NCI-H1694 treated with DMSO at 0.1 percent for 48 hours (cell line): ENCODE measurements around the gene ADGRB3.

Experiments
- DNase-seq: peaks from one replicate; lab custom pipeline; 2025; lab: John Stamatoyannopoulos, UW

The ADGRB3 gene

DNA sequence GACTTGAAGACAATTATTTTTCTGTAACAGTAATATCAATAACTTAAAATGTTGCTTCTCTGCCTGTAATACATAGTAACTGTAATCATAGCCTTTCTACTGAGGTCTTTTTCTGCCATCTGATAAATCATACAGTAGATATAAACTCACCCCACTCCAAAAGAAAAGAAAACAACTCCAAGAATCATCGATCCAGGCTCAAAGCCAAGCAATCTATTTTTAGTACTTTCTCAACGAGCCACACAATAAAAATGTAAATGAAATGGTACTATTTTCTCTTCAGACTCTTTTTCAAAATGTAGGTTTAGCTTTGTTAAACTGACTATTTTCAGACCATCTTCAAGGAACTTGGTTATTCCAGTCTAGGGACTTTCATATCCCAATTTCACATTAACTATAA is 493.3 kb downstream of the ADGRB3 start:
- no peak for DNase-seq

DNA sequence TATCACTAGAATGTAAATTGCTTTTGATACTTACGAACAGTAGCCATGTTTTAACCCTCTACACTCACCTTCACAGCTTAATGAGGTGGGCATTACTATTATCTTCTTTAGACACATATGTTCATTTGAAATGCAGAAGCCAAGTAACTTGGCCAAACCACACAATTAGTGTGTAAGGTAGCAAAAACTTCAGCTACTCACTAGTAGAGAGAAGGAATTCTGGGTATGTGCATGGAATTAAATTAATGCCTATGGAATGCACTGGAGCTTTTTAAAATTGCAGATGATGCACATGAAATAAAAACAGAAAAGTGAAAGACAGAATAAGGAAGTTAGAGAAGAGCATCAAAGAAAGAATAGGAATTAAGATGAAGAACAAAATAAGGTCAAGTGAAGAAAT is 494.0 kb downstream of the ADGRB3 start:
- no peak for DNase-seq

DNA sequence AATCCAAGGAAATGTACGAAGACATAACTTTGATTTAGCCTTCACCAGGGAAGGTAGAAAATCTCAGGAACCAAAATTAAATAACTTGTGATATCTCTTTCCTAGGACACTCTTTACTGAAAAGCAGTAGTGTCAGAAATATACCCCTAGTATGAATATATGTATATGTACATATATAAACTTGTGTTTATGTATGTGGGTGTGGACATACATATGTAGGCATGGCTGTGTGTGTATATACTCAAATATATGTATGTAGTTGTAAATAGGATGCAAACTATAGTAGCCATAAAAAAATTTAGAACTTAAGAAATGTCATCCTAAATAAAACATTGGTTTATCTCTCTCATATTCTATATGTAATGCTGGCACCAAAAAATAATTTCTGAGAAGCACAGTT is 500.8 kb downstream of the ADGRB3 start:
- no peak for DNase-seq

DNA sequence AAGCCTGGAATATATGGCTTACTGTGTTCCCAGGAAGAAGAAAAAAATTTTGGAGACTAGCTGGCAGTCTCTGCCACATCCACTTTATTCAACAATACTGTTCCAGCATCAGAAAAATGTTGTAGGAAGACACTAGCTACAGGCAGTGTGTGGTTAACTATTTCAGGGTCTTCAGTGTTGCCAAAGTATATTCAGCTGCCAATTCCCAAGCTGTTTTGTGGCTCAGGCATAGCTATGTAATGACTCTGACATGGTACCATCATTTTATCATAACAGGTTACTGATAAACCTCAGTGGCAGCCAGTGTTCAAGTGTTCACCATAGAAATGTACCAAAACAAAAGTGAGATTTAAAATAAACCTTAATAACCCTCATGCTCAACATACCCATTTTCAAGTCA is 503.1 kb downstream of the ADGRB3 start:
- DNase-seq, result no peak

DNA sequence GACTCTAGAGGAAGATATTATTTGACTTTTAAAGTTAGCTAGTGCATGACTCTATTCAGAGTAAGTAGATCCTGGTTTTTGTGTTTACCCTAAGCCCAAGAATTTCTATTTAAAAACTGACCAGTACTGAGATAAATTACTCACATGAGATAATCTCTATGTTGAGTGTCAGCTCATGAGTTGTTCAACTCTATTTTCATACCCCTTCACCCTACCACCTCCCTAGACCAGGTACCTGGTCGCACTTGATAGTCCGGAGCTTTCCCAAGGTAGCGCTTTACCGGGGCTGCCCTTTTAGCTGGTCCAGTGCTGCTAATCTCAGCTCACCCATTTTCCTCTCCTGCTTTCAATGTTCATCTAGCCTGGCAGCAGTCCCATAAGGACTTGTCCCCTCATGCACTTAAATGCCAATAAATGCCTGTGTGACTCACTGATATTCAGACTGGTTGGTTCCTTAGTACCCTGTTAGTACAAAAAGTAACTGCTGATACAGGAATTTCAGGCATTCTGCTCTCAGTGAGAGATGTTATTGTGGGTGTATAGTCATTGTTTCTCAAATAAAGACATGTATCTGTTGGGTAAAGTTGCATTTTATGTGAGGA is 503.9 kb downstream of the ADGRB3 start:
- DNase-seq, result no peak

DNA sequence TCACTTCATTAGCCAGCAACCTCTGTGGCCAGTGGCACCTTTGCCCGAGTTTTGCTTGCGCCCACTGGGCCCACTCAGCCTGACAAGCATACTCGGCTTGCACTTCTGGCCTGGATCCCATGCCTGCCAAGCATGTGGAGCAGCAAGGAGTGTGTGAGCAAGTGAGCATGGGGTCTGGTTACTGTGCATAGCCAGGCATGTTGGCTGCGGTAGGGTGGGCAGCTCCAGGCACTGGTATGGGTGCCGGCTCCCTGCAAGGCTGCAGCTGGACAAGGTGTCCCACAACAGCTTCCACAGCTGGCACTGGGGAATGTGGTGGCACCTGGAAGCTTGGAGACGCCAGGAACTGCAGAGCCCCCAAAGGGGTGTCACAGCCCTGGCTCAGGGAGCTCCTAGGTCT is 510.0 kb downstream of the ADGRB3 start:
- DNase-seq, result no peak

DNA sequence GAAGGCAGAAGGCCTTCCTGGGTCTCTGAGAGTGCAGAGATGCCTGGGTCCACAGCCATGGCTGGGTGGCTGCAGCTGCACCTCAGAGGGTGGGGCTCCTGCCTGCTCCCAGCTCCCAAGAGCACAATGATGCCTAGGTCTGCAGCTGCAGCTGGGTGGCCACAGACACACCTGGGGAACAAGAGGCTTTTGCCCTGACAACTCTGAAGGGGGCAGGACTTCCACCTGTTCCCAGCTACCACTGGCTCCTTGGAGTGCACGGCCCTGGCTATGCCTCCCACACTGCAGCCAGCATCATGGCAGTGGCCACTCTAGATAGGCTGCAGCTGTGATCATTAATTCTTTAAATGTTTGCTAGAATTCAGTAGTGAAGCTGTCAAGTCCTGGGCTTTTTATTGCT is 511.3 kb downstream of the ADGRB3 start:
- no peak for DNase-seq

DNA sequence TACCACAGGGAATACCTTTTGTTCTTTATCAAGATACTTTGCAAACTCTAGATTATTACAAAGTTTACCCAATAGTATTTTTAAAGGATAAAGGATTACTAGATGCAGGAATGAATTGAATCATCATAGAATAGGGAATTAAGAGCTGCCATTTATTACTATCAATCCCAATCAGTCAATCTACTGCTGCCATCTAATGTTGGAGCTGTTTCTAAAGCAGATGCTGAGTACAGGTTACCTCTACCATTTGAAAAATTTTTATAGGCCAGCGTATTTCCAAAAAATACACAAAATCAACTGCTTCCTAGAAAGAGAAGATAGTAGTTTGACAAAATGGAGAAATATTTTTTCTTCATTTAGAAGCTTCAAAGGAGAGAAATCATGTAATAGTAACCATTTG is 520.4 kb downstream of the ADGRB3 start:
- no peak for DNase-seq

DNA sequence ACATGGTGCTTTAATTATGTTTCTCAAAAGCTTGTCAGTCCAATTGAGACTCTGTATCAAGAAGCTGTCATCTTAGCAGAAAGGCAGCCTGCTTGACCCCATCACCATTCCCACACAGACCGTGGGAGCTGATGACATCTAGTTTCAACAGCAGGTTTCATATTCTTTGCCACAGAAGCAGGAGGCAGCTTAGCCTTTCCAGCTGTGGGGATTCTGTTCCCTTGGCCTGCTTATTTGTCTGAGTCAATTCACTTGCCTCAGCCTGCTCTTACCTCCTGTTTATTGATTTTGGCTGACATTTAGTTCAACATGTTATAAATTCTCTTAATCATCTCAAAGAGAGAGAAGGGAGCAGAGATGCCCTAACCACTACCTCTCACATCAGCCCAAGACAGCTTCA is 527.7 kb downstream of the ADGRB3 start:
- DNase-seq, result no peak

DNA sequence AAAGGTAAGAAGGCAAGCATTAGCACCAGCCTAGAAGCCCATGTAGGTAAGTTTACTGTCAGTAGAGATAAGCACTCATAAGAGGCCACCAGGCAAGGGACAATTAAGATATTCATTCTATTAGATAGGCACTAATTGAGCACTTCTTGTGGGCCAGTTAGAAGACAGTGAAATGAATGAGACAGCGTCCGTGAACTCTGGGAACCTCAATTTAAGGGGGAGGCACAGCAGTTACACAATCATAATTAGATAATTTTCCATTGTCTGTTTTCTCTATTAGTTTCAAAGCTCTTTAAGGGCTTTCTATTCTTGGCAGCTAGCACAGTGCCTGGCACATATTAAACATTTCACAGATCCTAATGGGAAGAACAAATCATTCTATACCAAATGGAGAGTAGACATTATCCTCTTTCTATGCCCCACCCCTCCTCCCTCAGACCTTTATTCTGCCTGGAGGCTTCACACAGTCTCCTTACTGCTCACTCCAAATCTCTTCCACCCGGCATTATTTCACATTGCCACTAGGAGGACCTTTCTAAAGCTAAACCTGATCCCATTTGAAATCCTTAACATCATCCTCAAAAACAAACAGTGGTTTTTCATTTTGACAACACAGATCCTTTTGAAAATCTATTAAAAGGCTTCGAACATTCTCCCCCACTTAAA is 529.6 kb downstream of the ADGRB3 start:
- DNase-seq, result no peak

DNA sequence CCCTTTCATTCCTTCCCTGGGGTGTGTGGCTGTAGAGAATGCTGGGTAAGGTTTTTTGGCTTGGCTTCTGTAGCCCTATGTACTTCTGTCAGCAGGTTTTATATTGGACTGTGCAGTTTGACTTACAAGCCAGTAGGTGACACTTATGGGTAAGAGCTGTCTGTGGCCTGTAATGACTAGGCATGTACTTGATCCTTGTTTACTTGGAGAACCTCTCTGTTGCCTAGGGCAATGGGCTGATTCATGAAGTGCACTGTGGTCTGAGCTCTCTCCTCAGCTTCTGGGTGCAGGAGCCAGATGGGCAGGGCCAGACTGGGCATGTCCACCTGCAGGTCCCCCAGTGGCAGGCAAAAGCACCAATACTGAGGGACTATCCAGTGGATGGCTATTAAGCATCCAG is 544.6 kb downstream of the ADGRB3 start:
- no peak for DNase-seq

DNA sequence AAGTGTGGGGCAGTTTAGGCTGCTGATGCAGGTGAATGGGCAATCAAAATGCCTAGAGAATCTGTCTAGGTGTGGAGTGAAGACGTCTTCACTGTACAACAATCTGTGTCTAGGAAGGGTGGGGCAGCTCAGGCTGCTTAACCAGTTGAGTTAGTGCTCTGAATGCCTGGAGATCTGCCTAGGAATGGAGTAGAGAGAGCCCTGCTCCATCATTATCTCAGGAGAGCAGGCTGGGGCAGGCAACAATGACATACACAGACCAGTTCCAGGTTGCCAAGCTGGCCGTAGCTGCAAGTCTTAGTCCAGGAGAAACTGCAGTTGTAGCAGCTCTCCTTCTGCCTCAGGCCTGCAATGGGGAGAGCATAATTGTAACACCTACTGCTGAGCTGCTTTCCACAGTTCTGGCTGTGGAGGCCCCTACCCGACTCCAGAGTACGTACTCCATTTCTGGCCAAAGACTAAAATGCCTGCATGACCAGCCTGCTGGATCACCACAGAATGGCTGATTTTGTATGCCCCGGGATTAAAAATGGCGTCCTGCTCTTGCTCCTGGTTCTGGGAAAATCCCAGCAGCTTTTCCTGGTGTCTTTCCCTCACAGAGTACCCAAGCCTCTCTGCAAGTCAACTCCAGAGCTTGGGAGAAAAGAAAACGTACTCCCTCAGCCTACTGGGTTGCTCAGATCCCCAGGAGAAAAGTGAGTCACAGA is 545.4 kb downstream of the ADGRB3 start:
- DNase-seq, result no peak

DNA sequence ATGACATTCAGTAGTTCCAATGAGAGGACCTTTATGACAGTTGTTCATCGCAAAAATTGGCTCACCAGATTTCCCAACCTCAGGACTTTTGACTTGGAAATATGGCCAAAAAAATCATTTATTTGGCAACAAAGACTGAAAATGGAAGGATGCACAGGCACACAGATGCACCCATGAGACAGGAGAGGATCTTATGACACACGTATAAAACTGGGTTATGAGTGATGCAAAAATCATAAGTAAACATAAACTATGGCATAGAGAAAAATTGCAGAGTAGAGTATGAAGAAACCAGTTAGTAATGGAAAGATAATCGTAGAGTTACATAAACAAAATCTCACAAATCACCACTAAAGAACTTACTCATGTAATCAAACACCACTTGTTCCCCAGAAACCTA is 546.9 kb downstream of the ADGRB3 start:
- DNase-seq, result no peak

DNA sequence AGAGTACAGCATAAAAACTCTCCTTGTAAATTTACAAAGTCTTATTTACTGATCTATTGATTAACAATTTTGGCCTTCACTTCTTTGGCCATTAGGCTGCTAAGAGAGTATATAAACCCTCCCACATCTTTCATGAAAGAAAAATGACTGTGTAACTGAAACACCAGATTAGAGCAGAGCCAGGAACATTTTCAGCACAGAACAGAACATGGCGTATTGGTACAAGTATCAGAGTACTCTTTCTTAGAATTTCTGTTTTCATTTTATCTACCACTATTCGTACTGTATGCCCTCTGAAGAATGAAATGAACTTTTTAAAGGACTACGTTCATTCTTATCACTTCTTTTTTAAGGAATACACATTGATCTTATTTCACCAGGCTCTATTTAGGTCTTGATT is 550.2 kb downstream of the ADGRB3 start:
- DNase-seq, result no peak

DNA sequence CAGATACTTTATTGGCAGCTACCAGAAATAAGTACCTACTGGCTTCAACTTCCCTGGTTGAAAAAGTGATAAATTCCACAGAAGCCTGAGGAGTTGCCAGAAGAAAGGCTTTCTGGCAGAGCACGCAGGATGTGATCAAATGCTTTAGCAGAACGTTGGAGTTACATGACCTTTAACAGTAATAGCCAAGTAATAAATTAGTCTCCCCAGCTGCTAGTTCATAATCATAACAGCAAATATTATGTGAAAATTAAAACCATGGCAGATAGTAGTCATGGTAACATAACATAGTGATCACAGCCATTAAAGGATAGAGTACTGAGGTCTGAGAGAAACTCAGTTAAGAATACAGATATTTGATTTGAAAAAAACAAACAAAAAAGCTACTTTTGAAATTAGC is 567.7 kb downstream of the ADGRB3 start:
- no peak for DNase-seq

DNA sequence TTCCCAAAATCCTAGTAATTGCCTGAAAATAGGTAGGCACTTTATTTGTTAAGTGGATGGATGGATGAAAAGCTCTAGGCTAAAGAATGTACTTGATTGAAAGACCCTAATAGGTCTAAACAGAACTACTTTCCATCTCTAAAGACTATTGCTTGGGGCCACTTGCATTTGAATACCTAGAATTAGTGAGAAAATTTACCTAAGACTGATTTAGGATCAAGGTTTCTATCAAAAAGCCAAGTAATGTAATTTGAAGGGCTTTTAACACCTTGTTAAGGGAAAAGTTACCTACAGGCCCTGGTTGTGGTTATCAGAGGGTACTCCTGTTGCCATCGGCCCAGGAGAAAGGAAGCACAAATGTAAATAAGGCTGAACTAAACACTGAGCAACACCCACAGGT is 581.0 kb downstream of the ADGRB3 start:
- no peak for DNase-seq

DNA sequence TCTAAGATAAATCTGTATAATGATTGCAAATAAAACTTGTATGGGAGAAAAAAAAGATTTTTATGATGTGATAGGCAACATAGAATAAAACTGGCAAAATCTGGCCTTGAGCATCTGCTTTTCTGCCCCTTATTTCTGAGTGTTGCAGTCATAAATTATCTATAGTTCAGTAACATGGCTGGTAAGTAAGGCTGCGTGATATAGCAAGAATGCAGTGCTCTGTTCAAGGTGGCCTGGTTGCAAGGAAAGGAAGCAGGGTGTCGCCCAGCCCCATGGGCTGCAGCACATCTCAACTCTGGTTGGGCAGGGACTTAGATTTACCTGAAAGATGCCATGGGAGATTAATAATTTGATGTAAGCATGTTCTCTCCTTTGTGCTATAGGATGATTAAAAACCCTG is 582.3 kb downstream of the ADGRB3 start:
- DNase-seq, result no peak

DNA sequence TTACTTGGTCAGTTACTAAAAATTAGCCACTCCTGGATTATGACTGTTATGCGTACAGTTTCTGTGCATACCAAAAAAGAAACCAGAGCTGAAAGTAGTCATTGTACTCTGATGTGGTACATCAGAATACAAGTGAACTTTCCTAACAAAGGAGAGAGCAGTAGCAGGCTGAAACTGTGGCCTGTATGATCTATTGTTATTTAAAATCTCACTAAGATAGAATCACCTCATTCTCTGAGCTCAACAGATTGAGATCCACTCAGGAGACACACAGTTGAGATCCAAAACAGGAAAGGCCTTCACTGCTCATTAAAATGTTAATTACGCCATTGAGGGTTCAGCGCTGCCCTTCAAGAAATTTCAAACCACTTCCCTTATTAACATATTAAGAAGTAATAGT is 585.3 kb downstream of the ADGRB3 start:
- no peak for DNase-seq

DNA sequence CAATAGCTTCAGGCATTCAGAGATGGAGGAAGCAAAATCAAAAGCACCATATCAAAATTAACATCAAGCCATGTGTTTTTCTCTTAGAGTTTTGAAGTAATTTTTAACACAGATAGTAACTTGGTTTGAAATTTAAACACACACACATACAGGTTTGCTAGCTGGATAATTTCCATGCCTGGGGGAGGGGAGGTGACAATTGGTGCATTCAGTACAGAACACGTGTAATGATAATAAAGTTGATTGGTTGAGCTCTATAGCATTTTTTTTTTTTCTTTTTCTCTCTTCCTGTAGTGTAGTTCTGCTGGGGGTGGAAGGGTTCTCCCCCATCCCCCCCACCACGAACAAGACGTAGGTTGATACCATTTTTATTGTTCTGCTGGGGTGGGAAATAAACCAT is 596.9 kb downstream of the ADGRB3 start:
- no peak for DNase-seq

DNA sequence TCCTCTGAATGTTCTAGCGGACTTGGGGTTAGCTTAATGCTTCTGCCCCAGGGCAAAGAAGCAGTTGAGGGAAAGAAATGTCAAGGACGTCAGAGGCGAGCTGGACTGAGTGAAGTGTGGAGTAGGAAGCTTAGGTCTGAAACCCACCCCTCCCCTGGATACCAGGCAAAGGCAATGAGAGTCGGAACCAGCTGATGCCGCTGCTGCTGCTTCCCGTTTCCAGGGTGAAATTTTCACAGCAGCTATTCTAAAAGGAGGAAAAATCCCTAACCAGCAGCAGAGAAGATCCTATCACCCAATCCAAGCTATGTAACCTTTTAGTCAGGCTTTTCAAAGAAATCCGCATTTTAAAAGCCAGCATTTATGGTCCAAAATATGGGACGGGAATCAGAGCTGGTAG is 597.4 kb downstream of the ADGRB3 start:
- no peak for DNase-seq

DNA sequence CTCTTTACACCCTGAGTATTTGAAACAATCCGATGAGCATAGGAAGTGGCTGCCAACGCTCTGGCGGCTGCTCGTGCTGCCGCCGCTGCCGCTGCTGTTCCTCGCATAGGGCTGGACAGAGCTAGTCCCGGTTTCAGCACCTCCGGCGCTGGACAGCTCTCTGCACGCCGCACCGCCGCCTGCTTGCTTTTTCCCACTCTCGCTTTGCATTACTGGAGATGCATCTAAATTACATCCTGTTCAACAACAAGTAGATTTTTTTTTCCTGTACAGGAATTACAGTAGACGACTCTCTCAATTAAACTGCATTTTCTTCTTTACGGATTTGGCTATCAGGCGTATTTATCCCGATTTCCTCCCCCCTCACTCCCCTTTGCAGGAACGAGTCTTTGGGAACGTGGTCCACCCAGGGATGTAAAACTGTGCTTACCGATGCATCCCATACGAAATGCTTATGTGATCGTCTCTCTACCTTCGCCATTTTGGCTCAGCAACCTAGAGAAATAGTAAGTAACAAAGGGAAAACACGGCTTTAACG is 597.9 kb downstream of the ADGRB3 start:
- DNase-seq, result no peak

DNA sequence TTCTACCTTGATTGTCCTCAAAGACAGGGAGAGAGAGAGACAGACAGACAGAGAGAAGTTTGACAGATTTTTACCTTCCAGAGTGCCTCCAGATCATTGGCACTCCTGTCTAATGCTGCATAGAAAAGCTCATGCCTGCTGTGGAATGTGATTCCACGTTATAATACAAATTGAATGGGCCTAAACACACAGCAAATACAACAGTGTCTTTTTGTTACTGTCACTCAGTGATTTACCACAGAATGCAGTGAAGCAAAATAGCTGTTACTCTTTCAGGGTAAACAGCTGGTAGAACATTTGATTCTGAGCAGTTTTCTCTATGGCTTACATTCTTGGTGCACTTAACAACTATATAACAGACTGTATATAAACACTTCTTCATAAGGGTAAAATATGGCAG is 603.0 kb downstream of the ADGRB3 start:
- peak; percentile 7 for DNase-seq

DNA sequence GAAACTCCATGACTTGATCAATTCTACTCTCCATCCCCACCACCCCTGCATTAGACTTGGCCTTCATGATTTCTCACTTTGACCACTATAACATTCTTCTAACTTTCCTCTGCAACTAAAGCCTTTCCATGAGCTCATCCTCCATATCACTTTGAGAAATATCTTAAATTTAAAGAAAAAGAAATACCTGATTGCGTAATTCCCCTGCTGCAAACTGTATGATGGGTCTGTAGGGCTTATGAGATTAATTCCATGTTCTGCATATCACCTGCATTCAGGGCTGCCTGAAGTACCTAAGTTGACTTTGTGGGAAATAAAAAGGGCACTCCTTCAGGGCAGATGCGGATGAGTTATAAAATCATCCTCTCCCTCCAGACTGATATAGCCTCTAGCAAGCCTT is 611.9 kb downstream of the ADGRB3 start:
- no peak for DNase-seq
